HepG2 (cell line): ENCODE measurements around the gene NT5M. TPM values are rescaled to one million over a fixed set of nuclear protein-coding genes. Genes with fewer than 3 reads are reported as not detected.

Experiments
- EEA1 ChIP-seq: sonication (generic); formaldehyde crosslinking; IDR thresholded peaks from 2 replicates; pipeline ENCODE4 v1.5.1; 2020; ENCODE audit warnings: mild to moderate bottlenecking, missing genetic modification reagents, borderline replicate concordance
- KAT7 ChIP-seq: IDR thresholded peaks from 2 replicates; pipeline ENCODE4 v1.6.1; 2018; ENCODE audit warnings: borderline replicate concordance, missing compliant biosample characterization
- KDM4B ChIP-seq: sonication (generic); formaldehyde crosslinking; IDR thresholded peaks from 2 replicates; pipeline ENCODE4 v1.4.0; 2020; ENCODE audit warnings: missing genetic modification reagents
- KLF11 ChIP-seq: IDR thresholded peaks from 2 replicates; pipeline ENCODE4 v1.6.1; 2016; ENCODE audit warnings: missing compliant biosample characterization
- NFE2L1 ChIP-seq: sonication (generic); formaldehyde crosslinking; IDR thresholded peaks from 2 replicates; pipeline ENCODE4 v1.4.0; 2020; ENCODE audit warnings: missing genetic modification reagents, mild to moderate bottlenecking, borderline replicate concordance
- PAF1 ChIP-seq: IDR thresholded peaks from 2 replicates; pipeline ENCODE4 v1.6.1; 2016; ENCODE audit warnings: missing genetic modification reagents, missing compliant biosample characterization
- ZNF10 ChIP-seq: sonication (generic); formaldehyde crosslinking; IDR thresholded peaks from 2 replicates; pipeline ENCODE4 v1.4.0; 2020; ENCODE audit warnings: mild to moderate bottlenecking, low read depth, missing genetic modification reagents, borderline replicate concordance
- ZNF101 ChIP-seq: sonication (generic); formaldehyde crosslinking; IDR thresholded peaks from 2 replicates; pipeline ENCODE4 v1.4.0; 2020; ENCODE audit warnings: mild to moderate bottlenecking, low read depth, missing genetic modification reagents, borderline replicate concordance
- ZNF234 ChIP-seq: sonication (generic); formaldehyde crosslinking; conservative IDR thresholded peaks from 2 replicates; pipeline ENCODE4 v1.5.1; 2020; ENCODE audit warnings: mild to moderate bottlenecking, missing genetic modification reagents
- ZNF256 ChIP-seq: sonication (generic); formaldehyde crosslinking; conservative IDR thresholded peaks from 2 replicates; pipeline ENCODE4 v1.4.0; 2020; ENCODE audit warnings: missing genetic modification reagents
- ZNF431 ChIP-seq: sonication (generic); formaldehyde crosslinking; IDR thresholded peaks from 2 replicates; pipeline ENCODE4 v1.9.0; 2022; ENCODE audit warnings: missing genetic modification reagents, low read depth, mild to moderate bottlenecking, borderline replicate concordance
- ZZZ3 ChIP-seq: sonication (generic); formaldehyde crosslinking; IDR thresholded peaks from 2 replicates; pipeline ENCODE4 v1.4.0; 2020; ENCODE audit warnings: missing genetic modification reagents, mild to moderate bottlenecking, borderline replicate concordance
- polyA plus RNA-seq, 8 experiments: library from polyadenylated mRNA; depleted of rRNA in 3 of 8; stranded (reverse) in 7 of 8; unstranded in 1 of 8; fragments of >200 nt; fragmentation: Illumina TruSeq in 4 of 8; extraction: Trizol in 4 of 8; gene quantifications; 2 replicates each; pipeline versions ENCODE4 v1.2.1 to v1.2.3, GENCODE V29; 2011 to 2016; ENCODE audit warnings: low read depth in 4 of 8, missing spikeins in 1 of 8, mixed read lengths in 1 of 8; ENCODE audit not compliant: insufficient read depth in 1 of 8
- total RNA-seq, 5 experiments: library from RNA; depleted of rRNA; stranded (reverse); fragments of >200 nt; fragmentation: Illumina TruSeq; extraction: Trizol; gene quantifications; 2 replicates each; pipeline ENCODE4 v1.2.3, GENCODE V29; 2016; ENCODE audit warnings: low read depth in 1 of 5
- TF ChIP-seq, protein P1 (sequence below): IDR thresholded peaks from 2 replicates; pipeline ENCODE4 v1.6.1; 2018; ENCODE audit warnings: missing genetic modification reagents, mild to moderate bottlenecking, missing compliant biosample characterization
- TF ChIP-seq, protein P2 (sequence below): sonication (generic); formaldehyde crosslinking; IDR thresholded peaks from 2 replicates; pipeline ENCODE4 v1.5.1; 2020; ENCODE audit warnings: missing genetic modification reagents, mild to moderate bottlenecking, borderline replicate concordance
- TF ChIP-seq, protein P3 (sequence below): sonication (generic); formaldehyde crosslinking; IDR thresholded peaks from 2 replicates; pipeline ENCODE4 v1.5.0; 2020; ENCODE audit warnings: mild to moderate bottlenecking, missing genetic modification reagents, borderline replicate concordance
- TF ChIP-seq, protein P4 (sequence below): sonication (generic); formaldehyde crosslinking; IDR thresholded peaks from 2 replicates; pipeline ENCODE4 v1.5.1; 2020; ENCODE audit warnings: missing genetic modification reagents, mild to moderate bottlenecking, borderline replicate concordance
- TF ChIP-seq, protein P5 (sequence below): IDR thresholded peaks from 2 replicates; pipeline ENCODE4 v1.6.1; 2012; ENCODE audit warnings: inconsistent platforms

Gene NT5M
- total and polyA plus RNA-seq, 2 of the 13 experiments (the other 11 are each of a cell fraction or from before 2014, with no cell fraction given) = 0.55 to 0.78 TPM

DNA sequence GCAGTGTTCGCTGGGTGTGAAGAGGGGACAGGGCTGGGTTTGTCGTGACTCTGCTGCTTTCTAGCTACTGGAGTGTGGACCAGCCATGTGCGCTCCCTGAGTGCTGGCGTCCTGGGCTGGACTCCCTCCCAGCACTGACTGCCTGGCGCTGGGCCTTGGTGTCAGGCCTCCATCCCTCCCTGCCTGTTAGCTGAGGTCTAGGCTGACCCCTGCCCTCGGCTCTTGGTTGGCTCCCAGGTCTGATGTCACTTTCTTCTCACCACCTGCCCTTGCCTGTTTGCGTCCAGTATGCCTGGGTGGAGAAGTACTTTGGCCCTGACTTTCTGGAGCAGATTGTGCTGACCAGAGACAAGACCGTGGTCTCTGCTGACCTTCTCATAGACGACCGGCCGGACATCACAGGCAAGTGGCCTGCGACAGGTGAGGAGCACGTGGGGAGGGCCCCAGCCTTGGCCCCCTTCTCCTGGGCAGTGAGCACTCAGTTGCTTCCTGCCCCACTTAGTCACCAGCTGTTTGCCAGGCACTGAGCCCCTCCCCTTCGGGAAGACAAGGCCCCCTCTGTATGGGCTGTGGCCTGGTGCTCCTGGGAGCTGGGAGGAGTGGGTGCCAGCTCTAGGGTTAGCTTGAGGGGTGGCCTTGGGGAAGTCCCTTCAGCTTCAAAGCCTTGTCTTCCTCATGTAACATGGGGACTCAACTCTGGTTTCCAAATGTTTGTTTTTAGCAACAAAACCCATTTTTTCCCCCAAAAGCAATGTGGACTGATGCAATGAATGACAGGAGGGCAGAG lies 41.5 kb downstream of the NT5M start (continued):
- TF ChIP-seq, protein P1, sequence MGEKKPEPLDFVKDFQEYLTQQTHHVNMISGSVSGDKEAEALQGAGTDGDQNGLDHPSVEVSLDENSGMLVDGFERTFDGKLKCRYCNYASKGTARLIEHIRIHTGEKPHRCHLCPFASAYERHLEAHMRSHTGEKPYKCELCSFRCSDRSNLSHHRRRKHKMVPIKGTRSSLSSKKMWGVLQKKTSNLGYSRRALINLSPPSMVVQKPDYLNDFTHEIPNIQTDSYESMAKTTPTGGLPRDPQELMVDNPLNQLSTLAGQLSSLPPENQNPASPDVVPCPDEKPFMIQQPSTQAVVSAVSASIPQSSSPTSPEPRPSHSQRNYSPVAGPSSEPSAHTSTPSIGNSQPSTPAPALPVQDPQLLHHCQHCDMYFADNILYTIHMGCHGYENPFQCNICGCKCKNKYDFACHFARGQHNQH (CRISPR knock-in tag) = peak; percentile 72; the same call in 1 of the 2 replicates
- TF ChIP-seq, protein P2, sequence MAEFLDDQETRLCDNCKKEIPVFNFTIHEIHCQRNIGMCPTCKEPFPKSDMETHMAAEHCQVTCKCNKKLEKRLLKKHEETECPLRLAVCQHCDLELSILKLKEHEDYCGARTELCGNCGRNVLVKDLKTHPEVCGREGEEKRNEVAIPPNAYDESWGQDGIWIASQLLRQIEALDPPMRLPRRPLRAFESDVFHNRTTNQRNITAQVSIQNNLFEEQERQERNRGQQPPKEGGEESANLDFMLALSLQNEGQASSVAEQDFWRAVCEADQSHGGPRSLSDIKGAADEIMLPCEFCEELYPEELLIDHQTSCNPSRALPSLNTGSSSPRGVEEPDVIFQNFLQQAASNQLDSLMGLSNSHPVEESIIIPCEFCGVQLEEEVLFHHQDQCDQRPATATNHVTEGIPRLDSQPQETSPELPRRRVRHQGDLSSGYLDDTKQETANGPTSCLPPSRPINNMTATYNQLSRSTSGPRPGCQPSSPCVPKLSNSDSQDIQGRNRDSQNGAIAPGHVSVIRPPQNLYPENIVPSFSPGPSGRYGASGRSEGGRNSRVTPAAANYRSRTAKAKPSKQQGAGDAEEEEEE (CRISPR knock-in tag) = no peak
- TF ChIP-seq KLF11 = 0 out of 2 replicates have a peak, but pooled peaks have one; percentile 58
- TF ChIP-seq, protein P3, sequence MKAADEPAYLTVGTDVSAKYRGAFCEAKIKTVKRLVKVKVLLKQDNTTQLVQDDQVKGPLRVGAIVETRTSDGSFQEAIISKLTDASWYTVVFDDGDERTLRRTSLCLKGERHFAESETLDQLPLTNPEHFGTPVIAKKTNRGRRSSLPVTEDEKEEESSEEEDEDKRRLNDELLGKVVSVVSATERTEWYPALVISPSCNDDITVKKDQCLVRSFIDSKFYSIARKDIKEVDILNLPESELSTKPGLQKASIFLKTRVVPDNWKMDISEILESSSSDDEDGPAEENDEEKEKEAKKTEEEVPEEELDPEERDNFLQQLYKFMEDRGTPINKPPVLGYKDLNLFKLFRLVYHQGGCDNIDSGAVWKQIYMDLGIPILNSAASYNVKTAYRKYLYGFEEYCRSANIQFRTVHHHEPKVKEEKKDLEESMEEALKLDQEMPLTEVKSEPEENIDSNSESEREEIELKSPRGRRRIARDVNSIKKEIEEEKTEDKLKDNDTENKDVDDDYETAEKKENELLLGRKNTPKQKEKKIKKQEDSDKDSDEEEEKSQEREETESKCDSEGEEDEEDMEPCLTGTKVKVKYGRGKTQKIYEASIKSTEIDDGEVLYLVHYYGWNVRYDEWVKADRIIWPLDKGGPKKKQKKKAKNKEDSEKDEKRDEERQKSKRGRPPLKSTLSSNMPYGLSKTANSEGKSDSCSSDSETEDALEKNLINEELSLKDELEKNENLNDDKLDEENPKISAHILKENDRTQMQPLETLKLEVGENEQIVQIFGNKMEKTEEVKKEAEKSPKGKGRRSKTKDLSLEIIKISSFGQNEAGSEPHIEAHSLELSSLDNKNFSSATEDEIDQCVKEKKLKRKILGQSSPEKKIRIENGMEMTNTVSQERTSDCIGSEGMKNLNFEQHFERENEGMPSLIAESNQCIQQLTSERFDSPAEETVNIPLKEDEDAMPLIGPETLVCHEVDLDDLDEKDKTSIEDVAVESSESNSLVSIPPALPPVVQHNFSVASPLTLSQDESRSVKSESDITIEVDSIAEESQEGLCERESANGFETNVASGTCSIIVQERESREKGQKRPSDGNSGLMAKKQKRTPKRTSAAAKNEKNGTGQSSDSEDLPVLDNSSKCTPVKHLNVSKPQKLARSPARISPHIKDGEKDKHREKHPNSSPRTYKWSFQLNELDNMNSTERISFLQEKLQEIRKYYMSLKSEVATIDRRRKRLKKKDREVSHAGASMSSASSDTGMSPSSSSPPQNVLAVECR (CRISPR knock-in tag) = peak; percentile 40; the same call in 1 of the 2 replicates
- TF ChIP-seq KDM4B (CRISPR knock-in tag) = no peak
- TF ChIP-seq, protein P4, sequence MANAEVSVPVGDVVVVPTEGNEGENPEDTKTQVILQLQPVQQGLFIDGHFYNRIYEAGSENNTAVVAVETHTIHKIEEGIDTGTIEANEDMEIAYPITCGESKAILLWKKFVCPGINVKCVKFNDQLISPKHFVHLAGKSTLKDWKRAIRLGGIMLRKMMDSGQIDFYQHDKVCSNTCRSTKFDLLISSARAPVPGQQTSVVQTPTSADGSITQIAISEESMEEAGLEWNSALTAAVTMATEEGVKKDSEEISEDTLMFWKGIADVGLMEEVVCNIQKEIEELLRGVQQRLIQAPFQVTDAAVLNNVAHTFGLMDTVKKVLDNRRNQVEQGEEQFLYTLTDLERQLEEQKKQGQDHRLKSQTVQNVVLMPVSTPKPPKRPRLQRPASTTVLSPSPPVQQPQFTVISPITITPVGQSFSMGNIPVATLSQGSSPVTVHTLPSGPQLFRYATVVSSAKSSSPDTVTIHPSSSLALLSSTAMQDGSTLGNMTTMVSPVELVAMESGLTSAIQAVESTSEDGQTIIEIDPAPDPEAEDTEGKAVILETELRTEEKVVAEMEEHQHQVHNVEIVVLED (CRISPR knock-in tag) = no peak
- TF ChIP-seq, protein P5, sequence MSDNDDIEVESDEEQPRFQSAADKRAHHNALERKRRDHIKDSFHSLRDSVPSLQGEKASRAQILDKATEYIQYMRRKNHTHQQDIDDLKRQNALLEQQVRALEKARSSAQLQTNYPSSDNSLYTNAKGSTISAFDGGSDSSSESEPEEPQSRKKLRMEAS = peak; percentile 76
- no peak for TF ChIP-seq ZNF431
- TF ChIP-seq ZNF256 (CRISPR knock-in tag) = no peak
- TF ChIP-seq PAF1 (CRISPR knock-in tag) = no peak
- no peak for TF ChIP-seq ZNF10 (CRISPR knock-in tag)
- TF ChIP-seq ZNF234 (CRISPR knock-in tag) = no peak
- TF ChIP-seq NFE2L1 (CRISPR knock-in tag) = 0 out of 2 replicates have a peak, but pooled peaks have one; percentile 23
- no peak for TF ChIP-seq KAT7
- TF ChIP-seq ZZZ3 = no peak
- TF ChIP-seq ZNF101 (CRISPR knock-in tag) = no peak
- TF ChIP-seq EEA1 (CRISPR knock-in tag) = no peak
